GM12892 (cell line): ENCODE measurements around the gene MYCBPAP.

Experiments
- DNase-seq: peaks from one replicate; pipeline ENCODE4 v3.0.0; 2011; ENCODE audit not compliant: insufficient read length
- FAIRE-seq: peaks from 2 replicates; lab custom pipeline; 2011; peaks lifted over from hg19 to GRCh38; lab: Jason Lieb, UNC
- POLR2A ChIP-seq: IDR thresholded peaks from 2 replicates; pipeline ENCODE4 v1.6.1; 2011; ENCODE audit warnings: low read depth, low read length, control low read depth
- POLR2AphosphoS5 ChIP-seq: IDR thresholded peaks from 2 replicates; pipeline ENCODE4 v1.6.1; 2011; ENCODE audit warnings: low read depth, low read length, control low read depth
- TAF1 ChIP-seq: IDR thresholded peaks from 2 replicates; pipeline ENCODE4 v1.6.1; 2011; ENCODE audit warnings: low read depth, mild to moderate bottlenecking, control low read depth, low read length, borderline replicate concordance

Gene MYCBPAP

DNA sequence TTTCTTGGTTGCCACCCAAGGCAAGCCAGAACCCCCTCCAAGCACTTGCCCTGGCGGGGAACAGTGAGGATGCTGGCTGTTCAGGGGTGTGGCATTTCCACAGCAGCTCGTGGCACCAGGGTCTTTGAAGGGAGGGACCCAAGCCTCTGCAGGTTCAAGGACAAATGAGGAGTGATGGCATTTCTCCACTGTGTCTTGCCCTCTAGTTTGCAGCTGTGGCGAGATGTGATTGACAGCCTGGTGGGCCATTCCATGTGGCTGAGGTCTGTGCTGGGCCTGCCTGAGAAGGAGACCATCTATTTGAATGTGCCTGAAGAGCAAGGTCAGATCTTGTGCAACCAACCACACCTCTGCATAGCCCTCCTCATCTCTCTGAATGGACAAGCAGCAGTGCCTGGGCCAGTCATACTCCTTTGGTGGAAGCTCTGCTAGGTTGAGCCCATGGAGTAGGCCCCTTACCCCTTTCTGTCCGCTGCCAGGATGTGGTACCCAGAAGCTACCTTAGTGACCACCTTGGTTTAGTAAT lies 19.8 kb downstream of the MYCBPAP start:
- FAIRE-seq = no peak
- no peak for DNase-seq
- TF ChIP-seq TAF1 (no peak), POLR2A (no peak), POLR2AphosphoS5 (no peak)

DNA sequence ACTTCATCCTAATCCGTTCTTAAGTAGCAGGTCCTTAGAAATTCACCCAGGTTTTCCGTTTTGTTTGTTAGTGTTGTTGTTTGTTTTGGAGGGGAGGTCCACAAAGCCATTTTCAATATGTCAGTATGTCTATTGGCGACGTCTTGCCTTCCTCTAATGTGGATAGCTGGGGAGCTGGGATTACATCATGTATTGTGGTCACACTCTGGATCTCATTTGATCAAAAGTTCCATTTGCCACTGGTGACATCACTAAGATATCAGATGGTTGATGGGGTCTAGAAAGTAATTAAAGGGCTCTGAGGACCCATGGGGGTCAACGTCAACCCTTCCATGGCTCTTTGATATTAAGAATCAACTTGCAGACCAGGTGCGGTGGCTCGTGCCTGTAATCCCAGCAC lies 21.6 kb downstream of the MYCBPAP start:
- DNase-seq (no peak), FAIRE-seq (no peak)
- TF ChIP-seq POLR2A (no peak), TAF1 (no peak), POLR2AphosphoS5 (no peak)

DNA sequence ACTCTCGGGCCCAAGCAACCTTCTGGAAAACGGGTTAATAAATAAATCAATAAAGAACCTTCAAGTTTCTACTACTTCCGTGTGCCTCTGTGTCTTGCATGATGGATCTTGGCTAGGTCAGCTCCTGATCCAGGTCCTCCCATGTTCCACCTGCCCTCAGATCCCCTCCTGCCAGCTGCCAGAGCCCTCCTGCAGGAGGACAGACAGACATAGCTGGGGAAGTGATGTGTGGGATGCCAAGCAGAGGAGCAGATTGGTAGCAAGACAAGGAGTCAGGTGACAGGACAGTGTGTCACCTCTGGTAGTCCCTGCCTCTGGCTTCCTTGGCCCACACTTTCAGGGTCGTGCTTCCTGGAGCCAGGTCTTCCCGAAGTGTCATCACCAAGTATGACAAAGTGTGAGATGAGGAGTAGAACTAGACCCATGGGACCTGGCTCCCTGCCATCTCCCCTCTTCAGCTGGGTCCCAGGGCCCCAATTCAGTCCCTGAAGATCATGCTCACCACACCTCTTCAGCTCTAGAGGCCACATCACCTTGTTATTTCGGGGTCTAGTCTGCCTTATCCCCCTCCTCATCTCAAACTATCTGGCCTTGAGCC lies 23.3 kb downstream of the MYCBPAP start:
- TF ChIP-seq POLR2A (no peak), POLR2AphosphoS5 (no peak), TAF1 (no peak)
- FAIRE-seq (no peak), DNase-seq (no peak)

DNA sequence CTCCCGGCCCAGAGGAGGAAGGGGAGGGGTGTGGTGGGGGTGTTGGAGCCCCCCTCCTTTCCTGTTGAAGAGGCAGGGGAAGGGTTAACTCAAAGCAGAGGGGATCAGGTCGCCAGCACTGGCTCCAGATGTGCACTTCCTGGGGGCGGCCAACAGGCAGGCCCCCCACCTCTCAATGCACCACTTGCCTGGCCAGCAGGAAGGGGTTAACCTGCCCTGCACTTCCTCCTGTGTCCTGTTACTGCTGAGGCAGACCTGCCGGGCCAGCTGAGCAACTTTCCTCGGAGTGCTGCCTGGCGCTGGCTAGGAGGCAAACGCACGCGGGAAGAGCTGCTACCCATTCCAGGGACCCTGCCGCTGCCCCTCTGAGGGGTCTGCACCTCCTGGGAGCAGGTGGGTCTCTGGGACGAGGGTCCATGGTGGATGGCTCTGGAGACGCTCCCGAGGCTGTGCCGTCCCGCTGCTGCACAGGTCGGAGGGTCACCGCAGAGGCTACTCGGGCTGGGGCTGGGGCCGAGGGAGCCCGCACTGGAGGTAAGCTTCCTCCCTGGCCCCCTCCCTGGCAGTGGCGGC lies 24.3 kb downstream of the MYCBPAP start, which contains the start of gene EPN3:
Gene EPN3 (plus strand): TSS at position 284 of the 573 bp plus-strand sequence. CDS start 3,822 bp downstream, outside the sequence.
- no peak for FAIRE-seq
- no peak for DNase-seq
- TF ChIP-seq TAF1 (no peak), POLR2A (no peak), POLR2AphosphoS5 (no peak)

DNA sequence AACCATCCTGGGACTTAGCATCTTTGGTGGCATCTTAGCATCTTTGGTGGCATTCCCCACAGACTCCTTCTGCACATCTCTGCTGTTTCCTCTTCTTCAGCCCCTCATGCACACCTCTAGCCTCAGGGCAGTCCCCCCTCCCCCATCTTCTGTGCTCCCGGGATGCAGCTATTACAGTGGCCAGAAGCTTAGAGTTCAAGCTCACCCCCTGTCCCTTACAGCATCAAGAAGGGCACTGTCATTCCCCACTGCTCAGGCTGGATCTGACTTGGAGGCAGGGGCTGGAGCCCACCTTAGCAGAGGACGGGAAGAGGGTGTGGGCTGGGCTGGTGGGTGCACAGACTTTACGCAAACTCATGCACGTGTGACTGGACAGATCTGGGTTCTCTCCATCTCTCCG lies 24.9 kb downstream of the MYCBPAP start:
- FAIRE-seq (no peak), DNase-seq (no peak)
- TF ChIP-seq POLR2AphosphoS5 (no peak), TAF1 (no peak), POLR2A (no peak)

DNA sequence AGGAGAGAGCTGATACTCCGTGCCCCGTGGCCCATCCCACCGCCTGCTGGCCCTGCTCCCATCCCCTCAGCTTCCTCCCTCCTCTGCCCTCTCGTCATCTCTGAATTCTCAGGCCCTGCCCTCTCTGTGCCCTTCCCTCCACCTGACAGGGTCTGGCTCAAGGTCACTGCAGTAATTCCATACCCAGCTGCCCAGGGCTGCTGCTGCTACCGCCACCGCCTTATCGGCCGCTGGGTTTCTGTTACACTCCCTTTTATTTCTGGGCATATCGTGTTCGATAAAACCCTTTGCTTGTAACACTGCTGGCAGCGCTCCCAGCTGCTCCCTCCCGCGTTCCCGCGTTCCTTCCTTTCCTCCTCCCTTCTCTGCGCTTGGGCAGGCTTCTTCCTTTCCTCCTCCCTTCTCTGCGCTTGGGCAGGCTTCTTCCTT lies 25.5 kb downstream of the MYCBPAP start:
- FAIRE-seq = no peak
- DNase-seq = no peak
- TF ChIP-seq POLR2AphosphoS5 = no peak
- TF ChIP-seq POLR2A = no peak
- TF ChIP-seq TAF1 = no peak

DNA sequence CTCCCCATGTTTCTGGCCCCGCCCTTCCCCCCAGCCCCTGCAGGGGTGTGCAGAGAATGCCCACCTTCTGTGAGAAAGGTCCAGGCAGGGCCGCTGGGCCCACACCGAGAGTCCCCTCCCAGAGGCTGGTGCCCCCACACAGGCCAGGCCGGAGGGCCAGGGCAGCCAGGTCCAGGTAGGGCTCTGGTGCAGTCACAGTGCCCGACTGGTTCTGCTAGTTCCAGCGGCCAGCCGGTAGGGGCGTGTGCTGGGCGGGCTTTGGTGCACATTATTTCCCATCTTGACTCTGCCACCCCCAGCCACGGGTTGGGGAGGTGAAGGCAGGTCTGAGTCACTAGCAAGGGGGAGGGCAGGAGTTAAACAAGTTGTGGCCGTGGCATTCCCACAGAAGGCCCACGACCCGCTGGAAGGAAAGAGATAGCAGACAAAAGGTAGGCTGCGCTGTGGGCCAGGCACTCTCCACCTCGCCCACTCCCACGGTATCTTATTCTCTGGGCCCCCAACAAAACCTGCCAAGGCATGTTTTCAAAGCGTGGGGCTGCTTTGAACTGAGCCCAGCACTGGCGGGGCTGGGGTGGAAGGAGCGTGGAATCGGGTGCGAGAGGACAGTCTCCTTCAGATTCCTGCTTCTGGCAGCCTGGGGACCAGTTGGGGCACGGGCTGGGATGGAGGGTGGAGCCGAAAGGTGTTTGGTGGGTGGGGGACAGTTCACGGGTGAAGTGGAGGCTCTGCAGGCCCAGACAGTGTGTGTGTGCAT lies 26.2 kb downstream of the MYCBPAP start:
- no peak for DNase-seq
- TF ChIP-seq POLR2AphosphoS5 = no peak
- TF ChIP-seq POLR2A = no peak
- no peak for TF ChIP-seq TAF1
- no peak for FAIRE-seq

DNA sequence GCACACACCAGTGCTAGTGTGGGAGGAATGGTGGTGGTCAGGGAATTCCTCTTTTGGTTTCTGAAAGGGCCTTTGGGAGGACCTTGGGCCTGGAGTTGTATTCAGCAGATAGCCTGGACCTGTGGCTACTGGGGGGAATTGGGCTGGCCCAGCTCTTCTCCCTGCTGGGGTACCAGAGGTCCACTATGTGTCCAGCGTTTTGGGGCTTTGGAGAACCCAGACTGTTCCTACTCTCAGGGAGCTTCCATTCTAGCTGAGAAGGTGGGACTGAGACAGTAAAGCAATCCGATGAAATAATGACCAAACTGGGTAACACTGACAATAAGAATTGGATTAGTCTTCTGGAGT lies 26.7 kb downstream of the MYCBPAP start:
- TF ChIP-seq TAF1 (no peak), POLR2AphosphoS5 (no peak), POLR2A (no peak)
- DNase-seq (no peak), FAIRE-seq (no peak)

DNA sequence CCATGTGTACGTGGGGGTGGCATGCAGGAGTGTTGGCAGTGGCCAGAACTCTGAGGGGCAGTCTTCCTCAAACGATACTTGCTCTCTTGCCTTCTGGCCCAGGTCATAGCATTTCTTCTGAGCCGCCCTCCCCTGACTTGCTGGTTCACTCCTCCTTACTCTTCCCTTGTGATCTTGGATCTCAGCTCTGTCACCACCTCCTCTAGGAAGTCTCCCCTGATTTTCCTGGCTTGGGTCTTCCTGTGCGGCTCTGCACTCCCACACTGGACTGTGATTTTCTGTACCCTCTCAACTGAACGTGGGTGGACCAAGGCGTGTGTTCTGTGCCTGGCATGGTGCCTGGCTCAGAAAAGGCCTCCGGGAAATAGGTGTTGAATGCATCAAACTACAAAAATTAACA lies 27.2 kb downstream of the MYCBPAP start:
- DNase-seq (no peak), FAIRE-seq (no peak)
- TF ChIP-seq TAF1 = no peak
- TF ChIP-seq POLR2A = no peak
- TF ChIP-seq POLR2AphosphoS5 = no peak

DNA sequence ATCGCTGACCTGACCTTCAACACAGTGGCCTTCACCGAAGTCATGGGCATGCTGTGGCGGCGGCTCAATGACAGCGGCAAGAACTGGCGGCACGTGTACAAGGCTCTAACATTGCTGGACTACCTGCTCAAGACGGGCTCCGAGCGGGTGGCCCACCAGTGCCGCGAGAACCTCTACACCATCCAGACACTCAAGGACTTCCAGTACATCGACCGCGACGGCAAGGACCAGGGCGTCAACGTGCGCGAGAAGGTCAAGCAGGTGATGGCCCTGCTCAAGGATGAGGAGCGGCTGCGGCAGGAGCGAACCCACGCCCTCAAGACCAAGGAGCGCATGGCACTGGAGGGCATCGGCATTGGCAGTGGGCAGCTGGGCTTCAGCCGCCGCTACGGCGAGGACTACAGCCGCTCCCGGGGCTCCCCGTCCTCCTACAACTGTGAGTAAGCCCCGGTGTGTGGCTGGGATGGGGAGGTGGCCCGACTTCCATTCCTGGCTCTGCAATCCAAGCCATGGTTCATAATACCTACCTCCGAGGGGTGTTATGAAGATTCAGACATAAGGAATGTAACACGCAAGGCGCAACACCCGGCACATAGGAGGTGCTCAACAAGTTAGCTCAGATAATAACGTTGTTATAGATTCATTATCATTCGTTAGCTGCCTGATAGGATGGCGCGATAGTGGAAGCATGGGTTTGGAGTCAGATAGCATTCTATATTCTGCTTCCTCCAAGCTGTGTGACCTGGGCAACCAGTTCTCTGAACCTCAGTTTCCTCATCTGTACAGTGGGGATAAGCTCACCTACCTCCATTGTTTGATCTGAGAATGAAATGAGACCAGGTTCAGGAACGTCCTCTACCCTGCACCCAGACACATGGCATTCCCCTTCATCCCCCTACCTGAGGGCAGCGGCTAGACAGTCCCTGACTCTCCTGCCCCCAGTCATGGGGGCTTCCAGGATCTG lies 28.7 kb downstream of the MYCBPAP start:
- FAIRE-seq = no peak

DNA sequence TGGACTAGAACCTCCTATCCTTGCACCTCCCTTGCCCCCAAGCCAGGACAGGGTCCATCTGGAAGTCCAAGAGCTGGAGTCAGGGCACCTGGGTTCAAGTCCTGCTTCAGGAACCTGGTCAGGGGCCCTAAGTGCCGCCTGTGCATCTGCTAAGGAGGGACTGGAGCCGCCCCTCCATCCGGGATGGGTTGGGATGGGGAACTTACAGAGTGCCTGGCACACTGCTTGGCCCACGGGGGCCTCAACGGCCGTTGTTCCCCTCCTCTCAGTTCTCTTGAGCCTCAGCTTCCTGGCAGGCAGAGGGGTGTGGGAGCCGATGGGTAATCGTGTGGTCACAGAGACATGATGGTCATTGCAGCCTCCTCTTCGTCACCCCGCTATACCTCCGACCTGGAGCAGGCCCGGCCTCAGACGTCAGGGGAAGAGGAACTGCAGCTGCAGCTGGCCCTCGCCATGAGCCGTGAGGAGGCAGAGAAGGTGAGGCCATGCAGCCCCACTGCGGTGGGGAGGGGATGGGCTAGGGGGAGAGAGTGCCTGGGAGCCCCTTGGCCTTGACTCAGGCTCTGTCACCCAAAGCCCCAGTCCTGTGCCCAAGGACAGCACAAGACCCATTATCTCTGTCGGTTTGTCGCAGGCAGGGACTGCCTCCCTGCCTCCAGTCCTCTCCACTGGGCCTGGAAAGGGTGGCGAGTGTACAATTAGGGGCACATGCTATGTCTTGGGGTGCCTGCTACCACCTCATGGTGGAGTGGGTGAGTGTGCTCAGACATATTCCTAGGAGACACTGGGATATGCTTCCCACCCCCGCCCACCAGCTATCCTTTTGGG lies 29.7 kb downstream of the MYCBPAP start:
- FAIRE-seq (no peak), DNase-seq (no peak)
- TF ChIP-seq POLR2A (no peak), POLR2AphosphoS5 (no peak)

More for the DNA sequence above, 28.7 kb downstream of the MYCBPAP start:
- TF ChIP-seq POLR2AphosphoS5 (no peak), TAF1 (no peak), POLR2A (no peak)
- DNase-seq = no peak
